SW480 (cell line): ENCODE data around the gene PLA2R1.

Source experiments
- DNase-seq: peaks from one replicate; pipeline ENCODE4 v3.0.0-alpha.2; 2016; ENCODE audit warnings: low spot score

PLA2R1 gene

GRCh38 chr2:160029270-160029628 lies 33.2 kb downstream of the PLA2R1 start:
- no peak for DNase-seq

GRCh38 chr2:160028431-160029269 lies 33.8 kb downstream of the PLA2R1 start:
- no peak for DNase-seq

DNA sequence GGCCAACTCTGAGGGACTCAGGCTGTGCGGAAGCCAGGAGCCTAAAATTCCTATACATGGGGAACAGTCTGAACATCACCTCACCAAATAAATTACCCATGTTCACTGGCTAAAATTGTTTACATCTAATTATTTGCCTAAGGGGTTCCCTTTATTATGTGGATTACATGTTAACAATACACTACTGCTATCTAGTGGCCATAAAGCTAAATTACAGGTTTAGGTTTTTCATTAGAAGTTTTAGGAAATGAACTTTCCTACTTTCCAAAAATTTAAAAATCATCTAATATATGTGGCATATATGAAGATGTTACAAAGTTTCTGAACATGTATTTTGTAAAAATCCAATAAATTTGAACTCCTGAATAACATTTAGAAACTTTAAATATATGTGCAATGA lies 40.3 kb downstream of the PLA2R1 start:
- no peak for DNase-seq

GRCh38 chr2:160019374-160020090 lies 42.9 kb downstream of the PLA2R1 start:
- no peak for DNase-seq

GRCh38 chr2:160015746-160016145 lies 46.7 kb downstream of the PLA2R1 start:
- no peak for DNase-seq

DNA sequence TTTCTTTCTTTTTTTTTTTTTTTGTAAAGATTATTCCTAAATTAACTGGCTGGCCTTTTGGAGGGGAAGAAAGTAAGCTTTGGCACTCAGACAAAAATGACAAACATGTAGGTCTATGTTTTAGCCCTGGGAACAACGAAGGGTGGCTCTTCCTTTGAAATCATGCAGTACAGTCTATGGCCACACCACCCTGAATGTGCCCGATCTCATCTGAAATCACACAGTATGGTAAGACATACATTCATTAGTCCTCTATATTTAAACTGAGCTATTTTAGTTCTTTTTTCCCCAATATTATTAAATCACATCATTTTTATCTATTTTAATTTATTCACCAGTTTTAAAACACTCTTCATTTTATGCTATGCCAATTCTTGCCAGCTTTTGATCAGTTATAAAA lies 48.2 kb downstream of the PLA2R1 start:
- no peak for DNase-seq

- no peak for DNase-seq
Measured at GRCh38 chr2:160010361-160011145, 51.9 kb downstream of the PLA2R1 start.

DNA sequence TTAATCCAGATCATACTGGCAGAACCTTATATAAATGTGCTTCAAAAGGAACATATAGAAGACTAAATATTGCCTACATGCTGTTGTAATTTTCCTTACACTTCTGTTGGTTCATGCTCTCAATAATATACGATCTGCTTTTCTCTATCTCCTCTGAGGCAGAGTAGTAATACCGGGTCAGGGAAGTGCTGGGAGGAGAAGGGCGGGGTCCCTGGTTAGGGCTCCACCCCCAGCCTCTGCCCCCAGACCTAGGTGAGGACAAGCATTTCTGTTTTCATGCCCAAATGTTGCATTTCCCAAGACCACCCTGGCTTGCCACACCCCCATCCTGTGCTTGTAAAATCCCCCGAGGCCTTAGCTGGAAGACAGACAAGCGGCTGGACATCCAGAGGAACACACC lies 55.3 kb downstream of the PLA2R1 start:
- DNase-seq: no peak

GRCh38 chr2:160006475-160006874 lies 55.9 kb downstream of the PLA2R1 start:
- no peak for DNase-seq

DNA sequence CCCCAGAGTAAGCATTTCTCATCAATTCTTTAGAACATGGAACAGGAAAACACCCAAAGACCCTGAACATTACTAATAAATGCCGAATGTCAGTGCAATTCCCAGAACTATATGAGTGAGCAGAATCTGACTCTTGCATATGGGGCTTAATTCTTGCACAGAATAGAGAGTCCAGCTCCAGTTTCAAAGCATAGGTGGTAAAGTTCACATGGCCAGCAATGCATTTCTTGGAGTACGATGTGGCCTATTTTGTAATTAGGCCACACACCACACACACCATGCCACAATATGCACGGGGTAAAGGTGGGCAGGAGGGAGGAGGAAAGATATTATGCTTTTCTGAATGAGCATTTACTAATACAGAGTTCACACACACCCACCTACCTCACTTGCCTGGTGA lies 56.5 kb downstream of the PLA2R1 start:
- no peak for DNase-seq

GRCh38 chr2:160005476-160005875 lies 56.9 kb downstream of the PLA2R1 start:
- no peak for DNase-seq

GRCh38 chr2:159998961-159999360 lies 63.5 kb downstream of the PLA2R1 start:
- no peak for DNase-seq

DNA sequence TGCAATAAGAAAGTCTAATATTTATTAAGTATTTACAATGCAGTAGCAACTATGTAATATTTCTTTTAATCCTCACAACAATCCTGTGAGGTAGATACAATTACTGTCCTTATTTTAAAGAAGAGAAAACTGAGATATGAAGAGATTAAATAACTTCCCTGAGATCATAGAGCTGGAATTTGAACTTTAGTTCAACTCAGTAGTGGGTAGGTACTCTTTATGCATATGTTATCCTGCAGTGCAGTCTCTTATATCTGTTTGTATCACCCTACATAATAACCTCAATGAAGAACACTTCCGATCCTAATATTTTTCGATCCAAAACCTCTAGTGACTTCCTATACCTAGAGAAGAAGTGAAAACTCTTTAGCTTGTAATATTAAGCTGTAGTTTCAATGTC lies 64.2 kb downstream of the PLA2R1 start:
- no peak for DNase-seq

GRCh38 chr2:159996792-159997546 lies 65.4 kb downstream of the PLA2R1 start:
- DNase-seq: no peak

- DNase-seq: no peak
Measured at GRCh38 chr2:159995038-159995437, 67.4 kb downstream of the PLA2R1 start.

- DNase-seq: no peak
Measured at GRCh38 chr2:159989249-159989648, 73.2 kb downstream of the PLA2R1 start.

DNA sequence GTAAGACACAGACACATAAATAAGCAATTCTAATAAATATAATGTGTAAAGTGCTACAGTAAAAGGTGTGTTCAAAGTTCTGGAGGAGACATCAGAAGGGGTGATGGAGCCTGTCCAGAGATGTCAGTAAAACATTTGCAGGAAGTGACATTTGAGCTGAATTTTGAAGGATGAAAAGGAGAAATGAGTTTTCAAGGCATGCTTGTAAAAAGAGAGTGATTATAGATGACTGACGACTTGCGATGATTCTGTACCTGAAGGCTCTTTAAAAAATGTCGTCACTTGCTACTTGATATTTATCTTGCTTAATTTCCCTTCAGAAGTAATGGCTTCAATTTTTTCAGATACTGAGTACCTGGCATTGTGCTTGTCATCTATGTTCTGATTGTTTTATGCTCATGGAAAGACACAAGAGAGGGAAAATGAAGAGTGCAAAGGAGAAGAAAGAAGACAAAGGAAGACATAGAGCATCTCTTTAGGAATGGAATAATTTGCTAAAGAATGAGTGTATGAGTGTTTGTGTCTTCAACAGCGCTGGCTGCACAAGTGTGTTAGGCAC lies 73.9 kb downstream of the PLA2R1 start:
- DNase-seq: no peak

GRCh38 chr2:159987181-159987580 lies 75.2 kb downstream of the PLA2R1 start:
- DNase-seq: no peak

GRCh38 chr2:159985656-159986055 lies 76.8 kb downstream of the PLA2R1 start:
- no peak for DNase-seq

DNA sequence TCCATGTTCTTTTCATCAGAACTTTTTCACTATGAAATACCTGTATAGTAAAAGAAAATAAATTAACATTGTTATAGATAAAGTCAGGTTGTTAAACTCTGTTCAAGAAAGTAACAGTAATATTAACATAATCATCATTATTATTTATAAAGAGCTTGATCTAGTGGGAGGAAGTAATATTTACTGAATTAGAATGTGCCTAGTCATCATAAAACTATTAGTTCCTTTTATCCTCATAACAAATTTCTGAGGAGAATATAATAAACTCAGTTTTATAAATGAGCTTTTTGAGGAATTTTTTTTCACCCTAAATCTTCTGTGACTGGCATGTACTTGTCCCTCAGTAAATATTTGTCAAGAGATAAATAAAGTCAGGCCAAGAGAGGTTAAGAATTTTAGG lies 78.4 kb downstream of the PLA2R1 start:
- no peak for DNase-seq

- DNase-seq: no peak
Measured at GRCh38 chr2:159982842-159983785, 79.3 kb downstream of the PLA2R1 start.
